ENCODE measurements around the gene KAT5.
"Not testable (repeated sequence)": the region's sequence is repeated elsewhere in the genome, so short reads cannot be mapped to it uniquely, and the experiment has no call there.

Gene KAT5

GRCh38 chr11:65709661-65710060 is 2.4 kb upstream of the KAT5 start:
- DNase-seq (ENCODE audit: low read depth in 2 of 2) = no peak

GRCh38 chr11:65710421-65710820 is 1.6 kb upstream of the KAT5 start:
- no peak for DNase-seq (ENCODE audit: low read depth in 2 of 2)

GRCh38 chr11:65712633-65713076 is 603 bp downstream of the KAT5 start:
- DNase-seq (ENCODE audit: low read depth in 2 of 2) = no peak

- DNase-seq (ENCODE audit: low read depth in 2 of 2) = no peak
Measured at GRCh38 chr11:65713212-65713969, 1.3 kb downstream of the KAT5 start.

- DNase-seq (ENCODE audit: low read depth in 2 of 2) = no peak
Measured at GRCh38 chr11:65714433-65714832, 2.4 kb downstream of the KAT5 start.

- no peak for DNase-seq (ENCODE audit: low read depth in 2 of 2)
Measured at GRCh38 chr11:65716302-65716701, 4.2 kb downstream of the KAT5 start.

GRCh38 chr11:65716774-65717405 is 4.8 kb downstream of the KAT5 start:
- DNase-seq (ENCODE audit: low read depth in 2 of 2) = no peak

GRCh38 chr11:65717906-65718305 is 5.9 kb downstream of the KAT5 start:
- no peak for DNase-seq (ENCODE audit: low read depth in 2 of 2)

GRCh38 chr11:65718531-65718930 is 6.5 kb downstream of the KAT5 start:
- DNase-seq (ENCODE audit: low read depth in 2 of 2) = no peak

- DNase-seq (ENCODE audit: low read depth in 2 of 2) = no peak
Measured at GRCh38 chr11:65718964-65719492, 7.0 kb downstream of the KAT5 start.

GRCh38 chr11:65719871-65720210 is 7.8 kb downstream of the KAT5 start:
- DNase-seq (ENCODE audit: low read depth in 2 of 2) = no peak

GRCh38 chr11:65720211-65720934 is 8.3 kb downstream of the KAT5 start, which contains the start of gene RNASEH2C:
Gene RNASEH2C (minus strand): TSS chr11:65720798. CDS start chr11:65720758, 40 bp downstream.
- DNase-seq (ENCODE audit: low read depth in 2 of 2) = peak; percentile 57 to 71

- DNase-seq (ENCODE audit: low read depth in 2 of 2) = no peak
Measured at GRCh38 chr11:65722261-65722660, 10.2 kb downstream of the KAT5 start.

- no peak for DNase-seq (ENCODE audit: low read depth in 2 of 2)
Measured at GRCh38 chr11:65726660-65727059, 14.6 kb downstream of the KAT5 start.

- DNase-seq (ENCODE audit: low read depth in 2 of 2) = no peak
Measured at GRCh38 chr11:65727865-65728264, 15.8 kb downstream of the KAT5 start.

- DNase-seq (ENCODE audit: low read depth in 2 of 2) = no peak
Measured at GRCh38 chr11:65730461-65730860, 18.4 kb downstream of the KAT5 start.

- DNase-seq (ENCODE audit: low read depth in 2 of 2) = not testable (repeated sequence)
Measured at GRCh38 chr11:65735111-65735510, 23.1 kb downstream of the KAT5 start.

- no peak for DNase-seq (ENCODE audit: low read depth in 2 of 2)
Measured at GRCh38 chr11:65736810-65737209, 24.8 kb downstream of the KAT5 start.

GRCh38 chr11:65739022-65739421 is 27.0 kb downstream of the KAT5 start:
- no peak for DNase-seq (ENCODE audit: low read depth in 2 of 2)

GRCh38 chr11:65741185-65741584 is 29.1 kb downstream of the KAT5 start:
- DNase-seq (ENCODE audit: low read depth in 2 of 2) = no peak

GRCh38 chr11:65742353-65742752 is 30.3 kb downstream of the KAT5 start:
- no peak for DNase-seq (ENCODE audit: low read depth in 2 of 2)

GRCh38 chr11:65743681-65744025 is 31.6 kb downstream of the KAT5 start:
- DNase-seq (ENCODE audit: low read depth in 2 of 2) = no peak

Measured in stimulated activated CD4-positive, alpha-beta T cell treated with anti-CD3 and anti-CD28 coated beads, Interleukin-12 subunit alpha, Interleukin-12 subunit beta, amount 100 ng/mL, for 24 hours (primary cell).